RCC 7860 (cell line): ENCODE measurements around the gene GNB1.

Source experiments
- DNase-seq: peaks from one replicate; pipeline ENCODE4 v3.0.0-alpha.2; 2015; ENCODE audit warnings: low spot score
- FAIRE-seq: peaks from 2 replicates; lab custom pipeline; 2012; peaks lifted over from hg19 to GRCh38; lab: Jason Lieb, UNC

The GNB1 gene

DNA sequence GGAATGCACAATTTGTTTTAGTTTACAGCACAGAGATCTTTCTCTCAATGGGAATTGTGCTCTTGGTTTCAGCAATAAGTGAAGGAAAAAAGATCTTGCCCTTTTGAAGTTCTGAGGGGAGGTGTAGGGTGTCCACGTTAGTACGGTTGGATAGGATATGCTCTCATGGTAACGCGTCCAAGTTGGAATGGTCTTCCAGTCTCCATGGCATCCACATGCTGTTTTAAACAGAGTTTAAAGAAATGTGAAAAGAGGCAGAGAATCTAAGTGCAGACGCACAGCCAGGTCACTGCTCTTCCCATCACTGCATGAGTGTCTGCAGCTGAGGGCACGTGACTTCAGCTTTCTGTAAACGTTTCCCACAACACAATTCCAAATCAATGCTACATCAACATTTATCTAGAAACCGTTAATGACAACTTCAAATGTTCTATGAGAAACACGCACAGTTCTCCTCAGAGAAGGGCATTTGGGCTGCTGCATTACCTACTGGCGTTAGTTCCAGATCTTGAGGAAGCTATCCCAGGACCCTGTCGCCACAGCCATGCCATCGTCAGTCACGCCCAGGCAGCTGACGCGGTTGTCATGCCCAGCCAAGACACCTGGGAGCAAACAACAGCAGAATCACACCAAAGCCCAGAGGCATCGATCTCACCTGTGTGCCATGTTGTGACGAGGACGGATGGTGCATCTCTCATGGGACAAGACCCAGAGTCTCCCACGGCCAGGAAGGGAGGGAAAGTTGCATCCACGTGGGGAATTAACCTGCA, 103.9 kb downstream of the GNB1 start:
- FAIRE-seq (no peak), DNase-seq (no peak)

DNA sequence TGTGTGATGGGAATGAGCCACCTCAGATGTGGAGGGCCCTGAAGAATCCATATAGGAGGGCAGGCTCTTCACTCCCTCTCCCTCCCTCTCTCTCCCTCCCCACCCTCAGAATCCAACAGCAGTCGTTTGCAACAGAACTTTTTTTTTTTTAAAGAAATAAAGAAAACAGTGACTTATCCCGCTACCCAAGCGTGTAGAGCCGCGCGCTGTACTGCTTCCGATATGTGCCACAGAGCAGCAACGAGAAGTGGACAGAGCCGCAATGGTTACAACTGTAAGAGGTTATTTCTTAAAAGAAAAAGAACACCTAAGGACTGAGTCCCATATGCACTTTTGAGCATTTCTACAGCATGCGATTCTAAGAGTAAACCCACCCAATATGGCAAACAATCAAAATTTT, 105.2 kb downstream of the GNB1 start:
- FAIRE-seq (no peak), DNase-seq (no peak)

DNA sequence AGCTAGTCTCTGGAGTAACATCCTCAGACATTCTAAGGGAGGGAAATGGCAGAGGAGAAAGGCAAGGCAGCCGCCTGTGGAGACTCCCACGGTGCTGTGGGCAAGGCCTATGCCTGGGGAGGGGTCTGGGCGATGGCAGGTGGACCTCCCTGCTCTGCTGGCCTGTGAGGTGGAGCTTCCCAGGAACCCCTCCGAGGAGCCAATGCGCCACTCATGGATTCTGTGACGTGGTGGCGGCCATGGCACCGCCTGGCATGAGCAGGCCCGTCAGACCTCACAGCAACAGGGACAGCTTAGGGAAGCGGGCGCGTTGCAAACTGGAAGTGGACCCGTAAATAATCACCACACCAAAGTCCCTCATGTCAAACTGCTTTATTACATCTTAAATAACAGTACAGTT, 106.0 kb downstream of the GNB1 start:
- no peak for DNase-seq

DNA sequence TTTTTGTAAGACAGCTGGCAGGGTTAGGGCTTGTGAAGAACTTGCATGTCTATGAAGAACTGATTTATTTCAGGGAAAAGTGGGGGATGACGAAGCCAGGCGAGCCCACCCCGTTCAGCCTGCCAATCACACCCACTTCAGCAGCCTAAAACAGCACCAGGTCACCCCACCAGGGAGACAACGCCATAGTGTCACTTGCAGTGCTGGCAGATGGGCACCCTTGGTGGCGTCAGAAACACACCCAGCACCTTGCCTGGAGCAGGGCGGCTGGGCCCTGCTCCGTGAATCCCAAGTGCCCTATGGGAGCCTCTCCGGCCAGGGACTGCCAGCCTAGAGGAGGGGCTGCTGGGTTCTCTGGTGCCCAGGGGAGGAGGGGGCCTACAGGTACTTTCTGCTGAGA, 107.6 kb downstream of the GNB1 start:
- DNase-seq (no peak), FAIRE-seq (no peak)

More for the DNA sequence above, 106.0 kb downstream of the GNB1 start:
- no peak for FAIRE-seq

DNA sequence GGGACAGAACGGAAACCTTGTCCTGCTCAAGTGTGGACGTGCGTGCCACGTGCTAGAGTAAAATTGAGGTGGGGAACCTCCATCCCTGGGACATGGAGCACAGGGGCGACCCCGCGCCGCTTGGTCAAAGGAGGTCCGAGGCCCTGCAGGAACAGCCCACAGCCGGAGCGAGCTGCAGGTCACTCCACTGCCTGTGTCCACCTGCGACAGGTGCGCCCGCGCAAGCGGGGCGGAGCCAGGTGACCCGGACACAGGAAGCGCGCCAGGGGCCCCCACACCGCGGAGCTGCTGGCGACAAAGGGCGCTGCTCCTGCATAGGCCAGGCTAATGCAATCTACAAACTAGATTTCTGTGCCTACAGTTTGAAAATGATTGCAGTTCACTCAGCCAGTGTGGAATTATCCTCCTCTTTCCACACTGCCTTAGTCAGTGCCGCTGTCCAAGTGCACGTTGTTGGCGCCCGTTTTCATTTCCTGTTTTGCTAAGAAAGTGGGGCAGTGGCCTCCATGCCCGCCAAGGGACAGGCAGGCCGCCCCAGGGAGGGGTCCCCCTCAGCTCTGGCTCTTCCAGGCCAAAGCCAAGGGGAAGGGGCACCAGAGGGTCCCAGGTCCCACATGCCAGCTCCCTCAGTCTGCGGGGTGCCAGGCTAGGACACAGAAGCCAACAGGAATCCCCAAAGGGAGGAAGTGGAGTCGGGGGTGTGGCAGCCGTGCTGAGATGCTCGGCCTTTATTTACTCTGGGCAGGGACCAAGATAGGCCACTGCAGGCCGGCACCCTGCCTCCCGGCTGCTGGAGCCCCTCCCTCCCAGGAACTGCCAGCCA, 108.3 kb downstream of the GNB1 start:
- no peak for DNase-seq
- FAIRE-seq = no peak

DNA sequence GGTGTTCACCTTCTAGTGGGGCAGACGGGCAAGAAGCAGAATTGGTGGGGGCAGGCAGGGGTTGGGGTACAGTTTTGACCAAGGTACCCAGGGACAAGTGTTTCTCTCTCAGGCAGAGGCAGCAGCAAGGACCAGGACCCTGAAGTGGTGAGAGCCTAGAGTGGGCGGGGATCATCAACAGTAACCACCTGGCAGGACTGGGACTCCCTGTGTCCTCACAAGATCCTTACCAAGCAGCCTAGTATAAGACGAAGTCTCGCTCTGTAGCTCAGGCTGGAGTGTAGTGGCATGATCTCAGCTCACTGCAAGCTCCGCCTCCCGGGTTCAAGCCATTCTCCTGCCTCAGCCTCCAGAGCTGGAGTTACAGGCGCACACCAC, 109.4 kb downstream of the GNB1 start:
- no peak for FAIRE-seq
- DNase-seq = no peak

DNA sequence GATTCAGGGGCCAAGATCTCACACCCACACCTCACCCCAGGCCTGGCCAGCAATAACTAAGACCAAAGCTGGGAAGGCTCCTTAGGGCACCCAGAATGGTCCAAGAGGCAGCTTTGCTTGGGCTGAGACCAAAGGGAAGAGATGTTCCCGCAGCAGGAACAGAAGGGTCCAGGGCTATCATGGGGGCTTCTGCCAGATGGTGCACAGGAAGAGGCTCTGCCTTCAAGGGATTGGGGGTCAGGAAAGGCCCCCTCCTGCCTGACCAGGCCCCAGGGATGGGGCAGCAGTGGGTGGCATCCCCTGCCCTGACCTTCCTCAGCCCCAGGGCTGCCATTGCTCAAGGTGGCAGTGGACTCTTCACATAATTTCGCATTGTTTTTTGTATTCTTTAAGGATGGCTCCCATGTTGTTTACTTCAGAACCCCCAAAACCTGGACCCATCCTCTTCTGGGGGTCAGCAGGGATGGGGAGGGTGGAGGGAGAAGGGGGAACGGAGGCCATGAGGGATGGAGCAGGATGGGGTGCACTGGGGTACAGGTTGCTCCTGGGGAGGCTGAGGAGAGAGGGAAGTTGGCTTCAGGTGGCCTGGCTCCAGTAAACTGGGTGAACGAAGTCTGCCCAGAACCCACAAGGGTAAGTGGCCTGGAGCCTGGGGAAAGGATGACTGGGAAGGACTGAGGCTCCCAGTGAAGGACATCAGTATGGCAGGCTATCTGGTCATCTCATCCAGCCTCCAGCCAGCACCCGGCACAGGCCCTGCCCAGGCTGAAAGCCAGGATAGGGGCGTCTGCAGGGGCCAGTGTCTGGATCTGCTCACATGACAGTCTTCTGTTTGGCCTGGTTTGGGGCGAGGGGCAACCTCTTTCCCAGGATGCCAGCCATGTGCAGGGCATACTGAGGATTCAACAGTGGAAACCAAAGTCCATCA, 110.0 kb downstream of the GNB1 start:
- no peak for FAIRE-seq
- DNase-seq = no peak

DNA sequence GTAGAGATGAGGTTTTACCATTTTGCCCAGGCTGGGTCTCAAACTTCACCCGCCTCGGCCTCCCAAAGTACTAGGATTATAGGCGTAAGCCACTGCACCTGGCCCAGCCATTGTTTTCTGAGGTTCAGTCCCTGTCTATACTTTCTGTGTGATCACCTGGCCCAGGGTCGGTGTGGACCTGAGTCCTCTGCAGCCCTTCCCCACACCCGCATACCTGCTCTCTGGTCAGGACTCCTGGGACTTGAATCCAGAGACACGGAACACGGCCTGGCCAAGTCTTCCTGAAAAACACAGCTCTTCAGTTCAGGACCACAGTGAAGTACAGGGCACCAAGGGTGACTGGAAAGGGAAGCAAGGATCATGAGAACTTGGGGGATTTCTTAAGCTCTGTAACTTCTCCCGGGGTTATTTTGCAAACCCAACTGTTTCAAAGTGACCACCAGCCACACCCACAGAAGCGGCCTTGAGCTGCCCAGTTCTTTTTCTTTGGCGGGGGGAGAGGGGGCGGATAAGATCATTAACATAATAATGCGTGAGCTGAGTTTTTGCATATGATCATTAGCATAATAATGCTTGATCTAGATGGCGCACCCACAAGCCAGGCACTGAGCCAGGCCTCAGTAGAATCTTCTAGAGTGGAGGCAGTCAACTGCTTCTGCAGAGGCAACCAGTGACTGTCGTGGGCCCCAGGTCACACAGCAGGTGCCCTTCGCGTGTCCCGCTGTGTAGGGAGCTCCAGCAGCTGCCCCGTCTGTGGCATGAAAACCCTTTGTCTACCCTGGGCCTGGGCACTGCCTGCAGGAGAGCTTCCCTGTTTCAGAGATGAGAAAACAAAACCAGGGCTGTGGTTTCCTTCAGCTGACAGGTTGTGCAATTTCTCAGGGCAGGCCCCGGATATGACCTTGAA, 110.9 kb downstream of the GNB1 start:
- DNase-seq = peak; percentile 20

DNA sequence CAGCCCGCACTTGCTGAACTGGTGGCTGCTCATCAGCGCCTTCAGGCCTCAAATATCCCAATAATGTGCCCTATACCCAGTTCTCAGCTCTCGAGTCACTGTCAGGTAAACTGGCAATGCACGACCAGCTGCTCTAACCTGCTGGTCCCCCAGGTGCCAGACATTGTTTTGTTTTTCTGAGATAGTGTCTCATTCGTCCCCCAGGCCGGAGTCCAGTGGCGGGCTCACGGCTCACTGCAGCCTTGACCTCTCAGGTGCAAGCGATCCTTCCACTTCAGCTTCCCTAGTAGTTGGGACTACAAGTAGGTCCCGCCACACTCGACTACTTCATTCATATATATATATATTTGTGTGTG, 111.6 kb downstream of the GNB1 start:
- DNase-seq (no peak), FAIRE-seq (no peak)

More for the DNA sequence above, 110.9 kb downstream of the GNB1 start:
- no peak for FAIRE-seq

DNA sequence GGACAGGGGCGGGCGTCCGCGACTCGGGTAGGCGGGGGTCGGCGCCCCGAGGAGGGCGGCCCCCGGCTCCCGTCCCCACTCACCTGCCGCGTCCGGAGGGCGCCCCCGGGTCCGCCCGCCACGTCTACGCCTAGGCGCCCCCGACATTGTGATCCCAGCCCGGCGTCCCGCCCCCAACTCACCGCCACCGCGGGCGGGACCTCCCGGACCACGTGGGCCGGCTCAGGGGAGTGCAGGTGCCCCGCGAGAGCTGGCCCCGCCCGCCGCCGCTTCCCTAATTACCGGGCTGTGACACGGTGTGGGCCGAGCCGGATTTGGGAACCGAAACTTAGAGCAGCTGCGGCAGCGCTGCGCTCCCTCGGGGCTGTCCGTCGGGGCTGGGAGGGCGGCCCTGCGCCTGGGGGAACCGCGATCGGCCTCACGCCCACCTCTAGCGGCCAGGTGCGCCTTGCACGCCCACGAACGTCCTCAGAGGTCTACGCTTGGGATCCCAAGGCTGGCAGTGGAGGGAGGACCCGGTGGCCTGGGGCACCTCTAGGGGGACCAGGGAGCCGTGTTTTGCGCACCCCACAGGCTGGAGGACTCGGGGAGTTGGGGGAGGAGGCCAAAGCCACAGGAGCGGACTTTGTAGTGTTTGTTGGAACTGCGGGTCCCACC, 112.1 kb downstream of the GNB1 start:
- no peak for FAIRE-seq

DNA sequence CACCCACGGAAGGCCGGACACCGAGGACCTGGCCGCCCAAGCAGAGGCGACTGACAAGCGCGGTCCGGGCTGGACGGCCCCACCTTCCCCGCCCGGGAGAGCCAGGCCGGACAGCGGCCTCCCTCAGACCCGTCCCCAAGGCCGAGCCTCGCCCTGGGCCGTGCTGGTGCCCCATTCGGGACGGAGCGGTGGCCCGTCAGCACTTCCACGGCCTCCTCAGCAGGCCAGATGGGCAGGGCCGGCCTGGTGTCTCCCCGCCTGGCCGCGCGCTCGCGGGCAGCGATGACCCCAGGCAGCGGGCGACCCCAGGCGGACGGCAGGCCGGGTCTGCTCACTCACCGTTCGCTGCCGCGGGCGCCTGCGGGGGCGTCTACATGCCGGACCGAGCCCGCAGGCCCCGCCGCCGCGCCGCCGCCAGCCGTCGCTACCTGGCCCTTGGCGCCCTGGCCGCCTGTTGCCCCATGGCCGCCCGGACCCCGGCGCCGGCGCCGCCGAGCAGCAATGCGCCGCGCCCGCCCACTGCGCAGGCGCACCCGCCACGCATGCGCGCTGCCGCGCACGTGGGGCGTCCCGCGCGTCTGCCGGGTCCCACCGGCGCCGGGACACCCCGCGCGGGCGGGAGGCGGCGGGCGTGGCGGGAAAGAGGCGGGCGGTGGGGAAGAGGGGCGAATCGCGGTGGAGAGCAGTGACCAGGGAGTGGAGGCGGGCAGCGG, 112.8 kb downstream of the GNB1 start, which contains the start of gene NADK:
NADK (minus strand) TSS at position 521 of the 713 bp plus-strand sequence. CDS start 13,064 bp downstream, outside the sequence.
- FAIRE-seq (no peak), DNase-seq (peak; percentile 34)

More for the DNA sequence above, 112.1 kb downstream of the GNB1 start:
- no peak for DNase-seq

DNA sequence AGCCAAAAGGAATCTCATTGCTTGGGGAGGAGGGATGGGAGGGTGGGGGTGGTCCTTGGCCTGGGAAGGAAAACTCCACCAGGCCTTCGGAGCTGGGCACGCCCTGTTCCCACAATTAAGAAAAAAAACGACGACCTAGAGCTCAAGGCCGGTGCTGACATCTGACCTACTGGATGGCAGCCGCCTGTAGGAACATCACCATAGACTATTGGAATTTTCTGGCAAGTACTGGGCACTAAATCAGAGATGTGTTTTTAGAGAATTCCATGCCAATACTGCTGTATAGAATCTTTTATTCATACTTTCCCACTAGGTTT, 113.3 kb downstream of the GNB1 start:
- FAIRE-seq = no peak

DNA sequence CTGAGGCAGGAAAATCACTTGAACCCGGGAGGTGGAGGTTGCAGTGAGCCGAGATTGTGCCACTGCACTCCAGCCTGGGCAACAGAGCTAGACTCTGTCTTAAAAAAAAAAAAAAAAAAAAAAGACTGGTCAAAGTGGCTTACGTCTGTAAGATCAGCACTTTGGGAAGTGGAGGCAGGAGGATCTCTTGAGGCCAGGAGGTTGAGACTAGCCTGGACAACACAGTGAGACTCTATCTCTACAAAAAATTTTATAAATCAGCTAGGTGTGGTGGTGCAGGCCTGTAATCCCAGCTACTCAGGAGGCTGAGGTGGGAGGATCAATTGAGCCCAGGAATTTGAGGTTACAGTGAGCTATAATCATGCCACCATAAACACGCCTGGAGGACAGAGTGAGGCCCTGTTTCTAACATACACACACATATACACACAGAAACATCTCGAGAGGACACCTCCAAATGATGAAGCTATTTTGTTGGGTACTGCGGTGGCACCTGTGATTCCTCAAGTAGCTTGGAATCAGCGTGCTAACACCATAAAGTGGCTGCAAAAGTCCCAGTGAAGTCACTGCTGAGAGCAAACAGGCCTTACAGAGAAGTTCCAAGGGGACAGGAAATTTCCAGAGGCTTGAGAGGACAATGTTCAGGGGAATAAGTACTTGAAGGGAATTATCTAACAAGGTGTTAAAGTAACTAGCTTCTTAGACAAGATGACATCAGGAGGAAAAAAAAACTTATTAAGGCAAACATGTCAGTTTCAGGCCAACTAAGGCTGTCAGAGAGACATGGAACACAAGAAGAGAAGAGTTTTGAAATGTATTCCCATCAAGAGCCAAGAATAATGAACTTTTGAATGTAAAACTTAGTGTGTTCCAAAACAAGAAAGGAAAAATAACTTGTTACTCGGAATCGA, 114.0 kb downstream of the GNB1 start:
- DNase-seq (no peak), FAIRE-seq (no peak)

More for the DNA sequence above, 113.3 kb downstream of the GNB1 start:
- DNase-seq = no peak

DNA sequence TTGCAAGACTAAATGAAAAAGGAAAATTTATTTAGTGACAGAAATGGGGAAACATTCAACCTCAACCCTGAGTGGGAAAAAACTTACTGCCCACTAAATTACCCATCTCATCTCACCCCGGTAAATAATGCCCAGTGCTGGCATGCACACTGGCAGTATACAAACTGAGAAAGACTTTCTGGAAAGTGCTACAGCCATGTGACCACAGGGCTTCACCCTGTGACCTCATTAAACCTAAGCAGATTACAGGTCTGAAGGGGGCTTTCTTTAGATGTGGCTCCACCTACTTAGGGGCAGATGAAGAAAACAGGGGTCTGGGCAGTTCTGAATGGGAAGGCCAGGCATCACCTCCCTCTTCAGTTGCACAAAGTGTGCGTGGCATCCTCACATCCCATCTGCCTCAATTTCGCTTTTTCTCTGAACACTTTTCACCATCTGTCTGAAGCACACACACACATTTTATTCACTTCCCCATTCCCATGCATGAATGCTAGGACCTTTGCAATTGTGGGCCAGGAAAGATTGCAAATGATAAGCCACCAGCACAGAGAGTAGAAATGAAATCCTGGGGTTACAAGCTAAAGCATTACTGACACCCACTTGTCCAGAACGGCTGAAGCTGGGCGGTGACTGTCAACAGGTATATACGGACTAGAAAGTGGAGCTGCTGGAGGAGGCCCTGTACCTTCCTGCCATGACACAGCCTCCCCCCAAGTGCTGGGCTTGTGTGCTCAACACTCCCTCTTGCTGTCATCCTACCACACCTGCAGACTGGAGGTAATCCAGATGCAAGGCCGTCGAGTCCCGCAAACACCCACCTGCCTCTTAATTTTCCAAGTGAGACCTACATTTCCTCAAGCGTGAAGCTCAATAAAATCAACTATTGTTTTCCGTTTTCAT, 115.3 kb downstream of the GNB1 start:
- FAIRE-seq (no peak), DNase-seq (no peak)

DNA sequence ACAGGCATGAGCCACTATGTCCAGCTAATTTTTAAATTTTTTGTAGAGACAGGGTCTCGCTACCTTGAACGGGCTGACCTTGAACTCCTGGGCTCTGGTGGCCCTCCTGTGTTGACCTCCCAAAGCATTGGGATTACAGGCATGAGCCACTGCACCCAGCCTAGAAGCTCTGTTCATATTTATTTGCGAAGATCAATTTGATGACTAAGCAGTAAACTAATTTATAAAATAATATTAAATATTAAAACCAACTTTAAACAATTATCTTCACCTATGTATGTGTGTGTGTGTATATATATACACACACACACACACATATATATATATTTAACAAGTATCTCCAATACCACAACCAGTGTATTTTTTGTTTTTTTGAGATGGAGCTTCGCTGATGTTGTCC, 117.0 kb downstream of the GNB1 start:
- no peak for FAIRE-seq

DNA sequence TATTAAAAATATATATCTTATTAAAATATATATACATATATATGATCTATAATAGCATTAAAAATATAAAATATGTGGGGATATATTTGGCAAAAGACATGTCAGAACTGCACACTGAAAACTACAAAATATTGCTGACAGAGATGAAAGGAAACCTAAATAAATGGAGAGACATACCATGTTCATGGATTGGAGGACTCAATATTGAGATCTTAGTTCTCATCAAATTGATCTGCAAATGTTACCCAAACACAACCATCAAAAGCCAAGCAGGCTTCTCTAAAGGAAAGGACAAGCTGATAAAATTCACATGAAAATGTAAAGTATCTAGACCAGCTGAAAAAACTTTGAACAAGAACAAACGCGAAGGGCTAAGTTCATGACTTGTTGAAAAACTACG, 119.8 kb downstream of the GNB1 start:
- FAIRE-seq (no peak), DNase-seq (no peak)

More for the DNA sequence above, 117.0 kb downstream of the GNB1 start:
- DNase-seq = no peak

DNA sequence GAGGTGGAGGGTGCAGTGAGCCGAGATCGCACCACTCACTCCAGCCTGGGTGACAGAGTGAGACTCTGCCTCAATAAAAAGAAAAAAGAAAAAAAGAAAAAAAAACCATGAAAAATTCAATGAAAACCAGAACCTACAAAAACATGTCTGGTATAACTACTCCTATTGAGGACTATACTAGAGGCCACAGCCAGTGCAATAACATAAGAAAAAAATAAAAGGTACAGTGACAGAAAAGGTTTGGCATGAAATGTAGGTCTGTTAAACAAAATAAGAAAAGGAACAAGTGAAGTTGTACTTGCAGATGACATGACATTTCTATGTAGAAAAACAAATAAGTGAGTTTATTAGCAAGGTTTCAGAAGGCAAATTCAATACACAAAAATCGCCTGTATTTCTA, 120.8 kb downstream of the GNB1 start:
- no peak for DNase-seq
- FAIRE-seq = no peak
